Myocyte (in vitro differentiated cells): Measurements from ENCODE around the gene ITGB8. TPM values are rescaled to one million over a fixed set of nuclear protein-coding genes. Genes with fewer than 3 reads are reported as not detected.
"Not testable (repeated sequence)": the region's sequence is repeated elsewhere in the genome, so short reads cannot be mapped to it uniquely, and the experiment has no call there.

Experiments used
- DNase-seq: peaks from one replicate; pipeline ENCODE4 v3.0.0-alpha.2; 2012; ENCODE audit warnings: low read depth
- total RNA-seq: library from RNA; depleted of rRNA; stranded (reverse); fragments of >200 nt; gene quantifications from 2 replicates; pipeline ENCODE4 v1.2.3, GENCODE V29; 2014

The ITGB8 gene
- total RNA-seq, 1 donor from 2014 or later: 19.7 TPM

DNA sequence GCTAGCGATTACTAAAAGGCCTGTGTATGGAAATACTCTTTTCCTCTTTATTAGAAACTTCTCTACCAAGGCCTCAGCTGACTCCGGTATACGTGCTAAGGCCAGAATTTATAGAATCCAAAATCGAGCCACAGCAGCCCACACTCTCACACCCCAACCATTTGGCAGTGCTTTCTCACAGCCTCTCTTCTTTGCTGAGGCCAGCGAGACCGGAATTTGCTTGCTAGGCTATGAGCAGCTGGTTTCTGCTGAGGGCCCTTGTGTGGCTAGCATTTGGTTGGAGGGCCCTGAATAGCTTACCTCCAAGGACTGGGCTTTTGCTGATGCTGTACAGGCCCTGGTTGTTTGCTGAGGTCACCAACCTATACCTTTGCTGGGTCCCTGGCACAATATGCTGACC is 46.1 kb downstream of the ITGB8 start:
- peak; percentile 62 for DNase-seq

DNA sequence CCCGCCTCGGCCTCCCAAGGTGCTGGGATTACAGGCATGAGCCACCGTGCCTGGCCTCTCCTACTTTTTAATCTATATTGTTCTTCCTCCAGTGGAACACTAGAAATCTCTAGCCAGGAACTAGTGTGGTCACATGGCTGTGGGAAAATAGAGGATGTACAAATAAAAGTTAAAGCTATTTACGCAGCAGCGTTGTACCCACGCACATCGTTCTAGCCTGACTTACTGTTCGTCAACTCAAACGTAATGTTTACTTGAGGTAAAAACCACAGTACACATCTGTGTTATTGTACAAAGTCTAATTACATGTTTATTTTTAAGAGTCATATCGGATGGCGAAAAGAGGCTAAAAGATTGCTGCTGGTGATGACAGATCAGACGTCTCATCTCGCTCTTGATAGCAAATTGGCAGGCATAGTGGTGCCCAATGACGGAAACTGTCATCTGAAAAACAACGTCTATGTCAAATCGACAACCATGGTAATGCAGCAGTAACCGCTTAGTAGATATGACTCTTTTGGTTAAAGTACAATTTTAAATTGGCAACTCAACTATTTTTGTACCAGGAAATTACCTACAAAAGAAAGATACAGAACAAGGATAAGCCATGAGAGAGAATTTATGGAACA is 50.8 kb downstream of the ITGB8 start:
- DNase-seq: no peak

DNA sequence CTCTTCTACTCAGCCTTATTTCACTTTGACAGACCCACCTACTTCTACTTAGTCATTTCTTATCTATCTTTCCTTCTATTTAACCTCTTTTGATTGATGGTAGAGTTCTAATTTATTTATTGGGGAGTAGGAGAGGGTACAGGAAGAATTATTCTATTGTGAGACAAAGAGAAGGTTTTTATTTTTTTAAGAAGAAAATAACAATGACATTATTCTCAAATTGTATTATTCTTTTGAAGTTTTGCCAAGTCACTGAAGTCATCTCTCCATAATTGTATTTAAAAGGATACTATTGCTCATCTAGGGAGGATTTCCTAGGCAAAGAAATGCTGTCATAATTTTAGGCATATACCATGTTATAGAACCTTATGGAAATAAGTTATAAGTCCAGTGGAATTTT is 52.7 kb downstream of the ITGB8 start:
- DNase-seq: no peak

DNA sequence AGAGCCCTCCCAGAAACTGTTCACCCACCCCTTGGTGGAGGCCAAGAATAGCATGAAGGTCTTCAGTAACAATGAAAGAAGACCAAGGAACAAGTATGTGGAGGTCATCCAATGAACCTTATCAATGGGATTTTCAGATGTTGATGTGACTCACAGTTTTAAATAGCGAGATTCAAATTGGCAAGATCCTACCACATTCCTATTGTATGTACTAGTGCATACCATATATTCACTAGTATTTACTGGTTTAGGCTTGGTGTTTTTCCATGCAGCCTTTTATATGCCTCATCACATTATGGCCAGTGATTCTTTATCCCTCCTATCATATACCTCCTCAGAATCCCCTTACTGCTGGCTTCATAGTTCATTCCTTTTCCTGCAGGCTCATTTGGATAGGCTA is 54.4 kb downstream of the ITGB8 start:
- peak; percentile 35 for DNase-seq

DNA sequence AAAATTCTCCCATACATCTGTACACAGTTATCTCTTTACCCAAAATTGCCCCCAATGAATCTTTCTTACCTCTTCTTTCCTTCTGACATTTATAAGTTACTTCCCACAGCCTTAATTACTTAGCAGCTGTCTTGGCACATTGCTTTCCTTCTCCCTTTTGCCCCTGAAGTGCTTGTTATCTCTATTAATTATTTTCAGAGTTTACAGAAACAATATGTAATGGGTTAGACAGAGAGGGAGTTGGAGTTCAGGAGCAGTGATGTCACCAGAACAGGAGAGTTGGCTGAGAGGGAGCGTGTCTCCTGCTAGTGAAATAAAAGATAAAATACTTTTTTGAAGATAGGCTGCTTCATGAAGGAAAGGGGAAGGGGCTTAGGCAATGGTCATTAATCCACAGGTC is 57.4 kb downstream of the ITGB8 start:
- no peak for DNase-seq

DNA sequence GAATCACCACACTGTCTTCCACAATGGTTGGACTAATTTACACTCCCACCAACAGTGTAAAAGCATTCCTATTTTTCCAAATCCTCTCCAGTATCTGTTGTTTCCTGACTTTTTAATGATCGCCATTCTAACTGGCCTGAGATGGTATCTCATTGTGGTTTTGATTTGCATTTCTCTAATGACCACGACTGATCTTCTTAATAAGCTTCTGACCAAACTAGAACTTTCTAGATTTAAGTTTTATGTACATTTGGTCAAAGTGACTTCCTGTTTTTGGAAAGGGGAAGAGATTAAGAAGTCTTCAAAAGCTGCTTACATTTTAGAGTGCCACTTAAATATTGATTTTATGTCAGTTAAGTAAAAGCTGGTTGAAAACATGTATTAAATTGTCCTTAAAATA is 58.5 kb downstream of the ITGB8 start:
- DNase-seq: not testable (repeated sequence)

DNA sequence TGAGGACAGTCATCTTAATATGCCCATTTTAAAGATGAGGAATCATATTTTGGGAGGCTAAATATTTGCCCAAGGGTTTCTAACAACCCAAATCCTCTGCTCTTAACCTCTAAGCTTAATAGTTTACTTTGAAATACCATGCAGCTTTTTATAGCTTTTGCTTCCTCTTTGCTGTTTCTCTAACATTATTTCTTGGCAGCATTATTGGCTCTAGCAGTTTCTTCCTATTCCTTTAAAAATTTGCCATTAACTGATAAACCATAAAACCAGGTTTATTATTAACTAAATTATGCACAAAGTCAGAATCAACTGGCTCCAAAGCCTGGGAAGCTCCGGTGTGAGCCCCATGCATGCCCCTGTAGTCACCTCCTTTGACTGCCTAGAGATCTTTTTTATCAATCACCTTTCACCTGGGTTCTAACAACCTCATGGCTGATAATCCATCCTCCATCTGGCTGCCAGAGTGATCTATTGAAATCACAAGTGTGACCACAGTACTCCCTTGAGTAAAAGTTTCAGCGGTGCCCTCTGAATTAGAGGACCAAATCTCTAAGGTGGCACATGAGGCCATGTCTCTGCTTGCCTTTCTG is 62.4 kb downstream of the ITGB8 start:
- no peak for DNase-seq

DNA sequence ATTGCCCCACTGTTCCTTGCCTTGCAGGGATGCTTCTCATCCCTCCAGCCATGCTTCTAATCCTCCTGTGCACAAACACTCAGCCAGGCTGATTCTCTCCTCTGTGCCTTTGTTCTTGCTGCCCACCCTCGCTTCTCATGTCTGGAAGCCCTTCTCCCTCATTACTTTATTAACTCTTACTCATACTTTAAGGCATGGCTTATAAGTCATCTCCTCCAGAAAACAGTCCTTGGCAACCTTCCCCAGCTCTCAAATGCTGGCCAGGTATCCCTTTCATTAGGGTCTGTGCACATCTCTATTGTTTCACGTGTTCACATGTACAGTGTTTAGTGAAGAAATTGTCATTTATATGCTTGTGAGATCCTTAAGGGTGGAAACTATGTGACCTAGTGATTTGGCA is 62.9 kb downstream of the ITGB8 start:
- DNase-seq: no peak

DNA sequence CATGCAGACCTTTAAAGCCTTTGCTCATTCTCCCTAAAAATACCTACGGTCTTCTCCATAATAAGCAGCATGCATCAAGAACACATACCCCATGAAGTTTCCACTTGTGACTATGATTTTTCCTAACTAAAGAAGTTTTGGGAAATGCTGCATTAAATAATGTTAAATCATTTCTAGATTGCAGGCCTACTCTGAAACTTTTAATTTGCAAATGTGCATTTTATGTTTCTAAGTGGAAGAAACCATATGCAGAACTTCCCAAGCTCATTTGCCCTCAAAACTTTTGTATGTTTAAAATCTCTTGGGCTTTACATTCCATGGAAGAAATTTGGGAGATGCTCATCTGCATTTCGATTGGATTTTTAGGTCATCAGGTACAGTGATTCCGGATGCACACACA is 63.6 kb downstream of the ITGB8 start:
- no peak for DNase-seq

DNA sequence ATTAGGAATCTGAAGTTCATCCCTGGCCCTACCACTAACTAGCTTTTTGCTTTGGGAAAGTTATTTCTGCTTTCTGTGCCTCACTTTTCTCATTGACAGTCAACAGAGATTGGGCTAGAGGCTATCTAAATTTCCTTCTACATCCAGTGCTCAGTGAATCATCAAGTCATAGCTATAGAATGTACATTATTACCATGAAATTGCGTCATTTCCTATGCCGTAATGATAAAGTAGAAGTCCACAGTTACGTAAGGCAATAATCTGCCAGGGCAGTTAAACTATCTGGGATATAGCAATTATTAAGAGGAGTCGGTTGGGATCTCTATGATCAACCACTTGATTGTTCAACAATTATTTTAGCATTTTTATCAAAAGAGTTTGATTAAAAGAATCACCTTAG is 64.4 kb downstream of the ITGB8 start:
- no peak for DNase-seq

DNA sequence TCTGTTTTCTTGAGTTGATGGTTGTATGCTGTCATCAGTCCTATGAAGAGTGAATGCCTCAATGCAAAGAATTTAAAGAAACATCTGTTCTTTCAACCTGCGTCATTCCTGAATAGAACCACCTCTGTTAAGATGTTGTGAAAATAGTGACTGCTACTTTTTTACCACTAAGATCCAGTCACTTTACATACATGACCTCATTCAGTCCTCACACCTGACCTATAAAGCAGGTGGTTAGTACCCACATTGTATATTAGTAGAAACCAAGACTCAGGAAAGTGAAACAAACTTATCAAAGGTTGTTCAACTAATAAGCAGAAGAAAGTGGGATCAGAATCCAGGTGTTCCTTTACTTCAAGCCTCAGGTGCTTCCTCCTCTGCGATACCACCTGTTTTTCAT is 64.8 kb downstream of the ITGB8 start:
- no peak for DNase-seq

DNA sequence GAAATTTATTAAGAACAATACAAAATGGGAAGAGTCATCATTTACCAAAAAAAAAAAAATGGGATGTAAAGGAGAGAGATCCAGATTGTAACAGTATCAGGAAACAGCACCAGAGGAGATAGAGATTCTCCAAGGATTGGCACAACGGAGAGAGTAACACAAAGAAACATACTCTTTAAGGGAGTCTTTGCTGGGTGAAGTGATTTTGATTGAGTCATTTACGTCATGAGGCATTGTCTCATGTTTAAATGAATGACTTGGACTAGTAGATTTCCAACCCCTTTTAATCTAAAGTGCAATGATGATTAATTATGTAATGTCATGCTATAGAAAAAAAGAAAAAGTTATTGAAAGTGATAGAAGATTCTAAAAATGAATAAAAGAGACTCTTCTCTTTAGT is 68.8 kb downstream of the ITGB8 start:
- DNase-seq: no peak

DNA sequence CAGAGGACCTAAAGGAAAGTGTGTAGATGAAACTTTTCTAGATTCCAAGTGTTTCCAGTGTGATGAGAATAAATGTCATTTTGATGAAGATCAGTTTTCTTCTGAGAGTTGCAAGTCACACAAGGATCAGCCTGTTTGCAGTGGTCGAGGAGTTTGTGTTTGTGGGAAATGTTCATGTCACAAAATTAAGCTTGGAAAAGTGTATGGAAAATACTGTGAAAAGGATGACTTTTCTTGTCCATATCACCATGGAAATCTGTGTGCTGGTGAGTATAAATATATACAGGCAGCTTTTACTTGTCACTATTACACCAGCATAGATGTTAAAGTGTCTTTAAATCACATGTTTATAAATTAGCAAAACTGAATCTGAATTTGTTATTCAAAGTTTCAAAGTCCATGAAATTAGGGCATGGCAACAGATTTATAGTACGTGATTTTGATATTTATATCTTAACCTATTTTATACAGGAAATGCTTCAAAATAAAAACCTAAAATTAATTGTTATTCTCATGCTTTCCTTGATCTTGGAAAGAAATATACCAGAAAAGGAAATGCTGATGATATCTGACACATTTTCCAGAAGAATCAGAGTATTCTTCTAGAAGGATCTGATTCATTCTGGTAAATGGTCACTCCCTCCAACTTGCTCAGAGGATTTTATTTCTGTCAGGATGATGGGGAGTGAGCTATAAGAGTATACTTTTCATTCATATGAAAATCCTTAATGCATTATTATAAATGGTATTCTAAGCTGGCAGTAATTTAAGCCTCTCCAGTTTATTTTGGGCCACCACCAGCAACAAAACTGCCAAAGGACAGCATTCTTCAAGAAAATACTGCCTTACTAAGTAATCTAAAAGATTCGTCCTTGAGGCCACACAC is 71.4 kb downstream of the ITGB8 start:
- DNase-seq: no peak

DNA sequence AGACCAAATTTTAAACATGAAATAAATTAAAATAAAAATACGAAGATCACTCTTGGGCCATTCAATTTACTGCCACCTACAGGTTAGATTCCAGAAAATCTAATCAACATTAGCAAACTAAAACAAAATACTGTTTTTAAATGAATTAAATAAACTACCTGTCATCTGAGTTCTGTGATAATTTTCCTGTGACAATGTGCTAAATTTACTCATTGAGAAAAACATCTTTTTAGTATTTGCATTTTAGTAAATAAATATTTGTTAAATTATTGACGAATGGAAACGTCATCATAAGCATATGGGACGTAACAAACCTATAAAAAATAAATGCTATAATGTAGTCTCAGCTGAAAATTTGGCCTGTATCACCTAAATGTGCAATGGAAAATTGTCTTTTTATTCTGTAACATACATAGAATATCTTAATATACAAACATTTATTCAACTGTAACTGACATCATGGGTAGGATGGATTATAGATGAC is 72.1 kb downstream of the ITGB8 start:
- DNase-seq: peak; percentile 34

DNA sequence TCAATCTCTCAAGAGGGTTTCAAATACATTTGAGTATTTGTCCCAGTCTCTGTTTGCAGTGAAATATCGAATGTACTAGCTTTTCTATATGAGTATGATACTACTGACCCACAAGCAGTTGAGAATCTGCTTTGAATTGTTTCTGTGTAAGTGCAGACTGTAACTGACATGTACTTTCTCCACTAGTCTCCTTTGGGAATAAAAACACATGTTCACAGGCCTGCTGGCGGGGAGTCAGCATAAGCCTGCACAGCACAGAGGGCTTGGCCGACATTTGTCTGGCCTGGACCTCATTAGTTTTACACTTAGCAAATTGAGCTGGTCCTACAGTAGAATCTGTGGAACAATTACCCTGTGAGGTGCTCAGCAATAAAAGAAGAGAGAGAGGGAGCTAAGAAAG is 72.6 kb downstream of the ITGB8 start:
- peak; percentile 77 for DNase-seq

DNA sequence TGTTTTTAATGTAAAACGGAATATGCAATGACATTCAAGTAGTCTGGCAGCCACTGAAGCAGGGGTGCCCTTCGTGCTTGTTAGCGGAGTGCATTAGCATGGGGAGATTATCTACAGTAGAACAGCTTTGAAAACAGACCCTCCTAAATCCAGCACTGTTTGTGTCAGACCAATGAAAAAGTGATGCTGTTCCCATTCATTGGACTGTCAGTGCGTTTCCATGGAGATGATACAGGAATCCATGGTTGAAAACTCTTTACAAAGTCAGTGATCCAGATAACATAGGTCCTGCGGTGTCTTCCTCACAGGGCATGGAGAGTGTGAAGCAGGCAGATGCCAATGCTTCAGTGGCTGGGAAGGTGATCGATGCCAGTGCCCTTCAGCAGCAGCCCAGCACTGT is 73.6 kb downstream of the ITGB8 start:
- no peak for DNase-seq

DNA sequence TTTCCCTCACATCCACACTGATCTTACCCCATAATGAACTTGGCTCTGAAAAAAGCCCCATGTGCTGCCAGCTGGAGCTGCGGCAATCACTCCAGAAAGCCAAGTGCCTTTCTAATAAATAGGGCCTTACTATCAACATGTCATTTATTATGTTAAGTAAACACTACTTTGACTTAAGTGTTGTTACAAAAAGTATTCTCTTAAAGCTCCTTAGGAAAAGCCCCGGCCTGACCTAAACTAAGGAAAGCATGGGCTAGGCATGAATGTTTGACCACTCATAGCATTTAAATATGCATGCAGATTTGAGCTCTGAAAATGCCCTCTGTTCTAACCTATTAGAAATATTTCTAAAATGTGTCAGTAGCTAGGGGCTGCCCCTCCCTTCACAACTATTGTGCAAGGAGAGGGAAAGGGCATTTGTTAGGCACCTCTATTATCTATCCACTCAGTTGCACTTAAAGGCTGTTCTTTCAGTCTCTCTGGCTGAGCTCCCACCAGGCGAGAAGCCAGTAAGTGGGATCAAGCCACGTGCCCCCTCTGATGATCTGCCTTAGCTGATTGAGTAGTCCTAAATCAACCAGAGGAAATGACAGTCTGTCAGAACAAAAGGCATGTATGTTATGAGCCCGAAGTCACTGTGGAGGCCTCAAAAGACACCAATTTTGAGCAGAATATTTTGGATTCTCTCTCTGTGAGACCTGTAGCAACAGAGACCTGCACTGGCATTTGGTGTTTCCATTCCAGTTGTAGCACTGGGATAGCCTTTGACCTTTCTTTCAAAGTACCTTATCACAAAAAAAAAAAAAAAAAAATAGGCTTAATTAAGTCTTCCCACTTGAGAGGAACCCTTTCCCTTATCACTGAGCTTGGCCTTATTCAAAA is 77.1 kb downstream of the ITGB8 start:
- DNase-seq: peak; percentile 58

DNA sequence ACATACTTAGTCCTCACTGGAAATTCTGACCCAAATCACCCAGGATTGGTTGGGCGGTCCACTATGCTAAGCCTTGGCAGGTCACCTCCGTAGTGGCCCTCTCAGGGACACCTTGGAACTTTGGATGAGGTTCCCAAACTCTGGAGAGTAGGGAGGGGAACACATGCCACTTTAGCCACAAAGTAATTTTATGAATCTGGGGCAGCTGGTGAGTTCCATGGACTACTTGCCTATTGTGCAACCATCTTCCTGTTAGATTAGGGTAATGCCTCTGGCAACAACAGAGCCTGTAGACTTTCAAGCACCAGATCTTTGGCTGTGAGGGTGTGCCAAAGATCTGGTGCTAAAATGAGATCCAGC is 77.7 kb downstream of the ITGB8 start:
- peak; percentile 86 for DNase-seq

DNA sequence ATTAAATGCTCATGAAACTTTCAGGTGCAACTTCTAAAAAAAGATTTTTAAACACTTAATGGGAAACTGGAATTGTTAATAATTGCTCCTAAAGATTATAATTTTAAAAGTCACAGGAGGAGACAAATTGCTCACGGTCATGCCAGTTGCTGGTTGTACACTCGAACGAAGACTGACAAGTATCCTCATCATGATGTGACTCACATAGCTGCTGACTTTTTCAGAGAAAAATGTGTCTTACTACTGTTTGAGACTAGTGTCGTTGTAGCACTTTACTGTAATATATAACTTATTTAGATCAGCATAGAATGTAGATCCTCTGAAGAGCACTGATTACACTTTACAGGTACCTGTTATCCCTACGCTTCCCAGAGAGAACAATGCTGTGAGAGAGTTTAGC is 79.3 kb downstream of the ITGB8 start:
- DNase-seq: no peak

DNA sequence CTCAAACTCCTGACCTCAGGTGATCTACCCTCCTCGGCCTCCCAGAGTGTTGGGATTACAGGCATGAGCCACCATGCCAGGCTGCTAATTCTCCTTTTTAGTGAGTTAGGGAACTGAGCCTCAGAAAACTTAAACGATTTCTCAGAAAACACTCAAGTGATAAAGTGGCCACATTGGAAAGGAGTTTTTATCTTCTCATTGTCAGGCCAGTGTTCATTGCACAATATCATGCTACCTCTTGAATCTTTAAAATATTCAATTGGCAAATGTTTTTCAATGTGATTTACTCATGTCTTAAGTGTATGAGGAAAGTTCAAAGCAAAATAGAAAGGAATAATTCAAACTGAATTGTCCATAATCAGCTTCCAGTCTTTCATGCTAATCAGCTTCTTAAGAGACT is 80.7 kb downstream of the ITGB8 start:
- DNase-seq: no peak

DNA sequence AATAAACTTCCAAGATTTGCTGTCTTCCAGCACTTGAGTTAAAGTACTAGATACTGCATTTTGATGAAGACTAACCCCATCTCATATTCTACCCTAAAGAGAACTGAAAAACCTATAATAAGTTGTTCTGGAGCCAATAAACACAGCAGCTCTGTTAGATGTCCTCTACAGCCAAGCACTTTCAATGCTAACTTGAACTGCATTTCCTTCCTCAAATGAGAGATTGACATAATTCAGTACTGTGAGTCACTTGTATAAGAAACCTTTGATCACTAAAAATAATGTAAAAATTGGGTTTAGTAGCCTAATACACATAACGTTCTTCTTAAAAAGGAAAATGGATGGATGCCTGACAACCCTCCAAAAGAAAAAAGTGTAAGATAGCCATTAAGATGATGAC is 81.3 kb downstream of the ITGB8 start:
- no peak for DNase-seq

DNA sequence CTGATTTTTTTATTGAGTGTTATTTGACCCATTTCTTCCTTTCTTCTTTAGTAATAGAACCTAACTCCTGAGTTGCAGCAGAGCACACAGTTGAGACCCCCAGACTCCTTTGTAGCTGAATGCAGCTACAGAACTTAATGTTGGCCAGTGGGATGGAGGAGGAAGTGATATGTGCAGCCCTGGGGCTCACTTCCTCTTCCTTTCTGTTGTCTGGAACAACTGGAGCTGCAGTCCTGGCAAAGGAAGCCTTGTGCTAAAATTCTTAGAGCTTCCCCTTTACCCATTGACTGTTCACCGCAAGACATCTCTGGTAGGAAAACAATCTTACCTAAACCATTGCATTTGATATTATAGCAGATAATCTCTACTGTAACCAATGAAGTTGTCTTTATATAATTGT is 86.6 kb downstream of the ITGB8 start:
- no peak for DNase-seq
